ENCODE results near the gene CEP250.
"Not testable (repeated sequence)": the region's sequence is repeated elsewhere in the genome, so short reads cannot be mapped to it uniquely, and the experiment has no call there.

The CEP250 gene

GRCh38 chr20:35446356-35447078 is 8.9 kb upstream of the CEP250 start:
- Mint-ChIP-seq H3K4me1 (ENCODE audit: low read depth) (peaks cover 4% of the 10 kb centered on the region), H3K9me3 (no peaks in the 10 kb centered on the region), H3K27ac (no peak overlapping the region), H3K27me3 (peaks cover 5% of the 10 kb centered on the region), H3K36me3 (ENCODE audit: low read depth) (no peaks in the 10 kb centered on the region), H3K4me3 (peak overlapping the region; percentile 84)

GRCh38 chr20:35447082-35447789 is 8.2 kb upstream of the CEP250 start:
- H3K9me3 Mint-ChIP-seq: no peaks in the 10 kb centered on the region
- H3K4me1 Mint-ChIP-seq (ENCODE audit: low read depth): peaks cover 4% of the 10 kb centered on the region
- H3K4me3 Mint-ChIP-seq: peak overlapping the region; percentile 84
- H3K36me3 Mint-ChIP-seq (ENCODE audit: low read depth): no peaks in the 10 kb centered on the region
- H3K27me3 Mint-ChIP-seq: peaks cover 5% of the 10 kb centered on the region
- peak overlapping the region; percentile 63 for H3K27ac Mint-ChIP-seq

GRCh38 chr20:35448788-35449373 is 6.5 kb upstream of the CEP250 start:
- peaks cover 5% of the 10 kb centered on the region for H3K27me3 Mint-ChIP-seq
- no peak overlapping the region for H3K4me3 Mint-ChIP-seq
- no peaks in the 10 kb centered on the region for H3K36me3 Mint-ChIP-seq (ENCODE audit: low read depth)
- peaks cover 13% of the 10 kb centered on the region for H3K4me1 Mint-ChIP-seq (ENCODE audit: low read depth)
- H3K27ac Mint-ChIP-seq: no peak overlapping the region
- H3K9me3 Mint-ChIP-seq: no peaks in the 10 kb centered on the region

GRCh38 chr20:35449855-35450254 is 5.5 kb upstream of the CEP250 start:
- not testable (repeated sequence) for H3K4me3 Mint-ChIP-seq; H3K27ac Mint-ChIP-seq; H3K36me3 Mint-ChIP-seq (ENCODE audit: low read depth); H3K27me3 Mint-ChIP-seq; H3K9me3 Mint-ChIP-seq
- H3K4me1 Mint-ChIP-seq (ENCODE audit: low read depth): peaks cover 17% of the 10 kb centered on the region

GRCh38 chr20:35451295-35451694 is 4.1 kb upstream of the CEP250 start:
- H3K4me3 Mint-ChIP-seq: no peak overlapping the region
- no peaks in the 10 kb centered on the region for H3K9me3 Mint-ChIP-seq
- H3K27me3 Mint-ChIP-seq: no peaks in the 10 kb centered on the region
- peaks cover 25% of the 10 kb centered on the region for H3K4me1 Mint-ChIP-seq (ENCODE audit: low read depth)
- H3K27ac Mint-ChIP-seq: no peak overlapping the region
- H3K36me3 Mint-ChIP-seq (ENCODE audit: low read depth): no peaks in the 10 kb centered on the region

- no peaks in the 10 kb centered on the region for H3K9me3 Mint-ChIP-seq
- no peaks in the 10 kb centered on the region for H3K36me3 Mint-ChIP-seq (ENCODE audit: low read depth)
- peak overlapping the region; percentile 91 for H3K4me3 Mint-ChIP-seq
- H3K27me3 Mint-ChIP-seq: no peaks in the 10 kb centered on the region
- H3K4me1 Mint-ChIP-seq (ENCODE audit: low read depth): peaks cover 29% of the 10 kb centered on the region
- peak overlapping the region; percentile 98 for H3K27ac Mint-ChIP-seq
These were observed 1.8 kb upstream of the CEP250 start for GRCh38 chr20:35453647-35454046.

GRCh38 chr20:35456700-35457099 is 1.3 kb downstream of the CEP250 start:
- H3K27me3 Mint-ChIP-seq; H3K36me3 Mint-ChIP-seq (ENCODE audit: low read depth); H3K9me3 Mint-ChIP-seq; H3K27ac Mint-ChIP-seq: not testable (repeated sequence)
- Mint-ChIP-seq H3K4me1 (ENCODE audit: low read depth) (peaks cover 29% of the 10 kb centered on the region), H3K4me3 (peak overlapping the region; percentile 91)

- not testable (repeated sequence) for H3K9me3 Mint-ChIP-seq
- H3K4me1 Mint-ChIP-seq (ENCODE audit: low read depth): peaks cover 33% of the 10 kb centered on the region
These were observed 2.1 kb downstream of the CEP250 start for GRCh38 chr20:35457539-35457938.

GRCh38 chr20:35458388-35458787 is 3.0 kb downstream of the CEP250 start:
- peaks cover 11% of the 10 kb centered on the region for H3K36me3 Mint-ChIP-seq (ENCODE audit: low read depth)
- H3K4me3 Mint-ChIP-seq: no peak overlapping the region
- no peak overlapping the region for H3K27ac Mint-ChIP-seq
- peaks cover 30% of the 10 kb centered on the region for H3K4me1 Mint-ChIP-seq (ENCODE audit: low read depth)
- H3K9me3 Mint-ChIP-seq: no peaks in the 10 kb centered on the region
- no peaks in the 10 kb centered on the region for H3K27me3 Mint-ChIP-seq

More at GRCh38 chr20:35457539-35457938, 2.1 kb downstream of the CEP250 start:
- not testable (repeated sequence) for H3K27me3 Mint-ChIP-seq, H3K4me3 Mint-ChIP-seq, H3K27ac Mint-ChIP-seq
- H3K36me3 Mint-ChIP-seq (ENCODE audit: low read depth): peaks cover 11% of the 10 kb centered on the region

GRCh38 chr20:35461620-35462019 is 6.2 kb downstream of the CEP250 start:
- peaks cover 12% of the 10 kb centered on the region for H3K4me1 Mint-ChIP-seq (ENCODE audit: low read depth)
- peaks cover 25% of the 10 kb centered on the region for H3K36me3 Mint-ChIP-seq (ENCODE audit: low read depth)
- H3K27me3 Mint-ChIP-seq: no peaks in the 10 kb centered on the region
- H3K27ac Mint-ChIP-seq: no peak overlapping the region
- H3K4me3 Mint-ChIP-seq: no peak overlapping the region
- no peaks in the 10 kb centered on the region for H3K9me3 Mint-ChIP-seq

- no peak overlapping the region for H3K27ac Mint-ChIP-seq
- no peaks in the 10 kb centered on the region for H3K27me3 Mint-ChIP-seq
These were observed 7.0 kb downstream of the CEP250 start for GRCh38 chr20:35462351-35462750.

GRCh38 chr20:35463455-35464300 is 8.3 kb downstream of the CEP250 start:
- H3K27me3 Mint-ChIP-seq: no peaks in the 10 kb centered on the region
- H3K27ac Mint-ChIP-seq: no peak overlapping the region
- H3K9me3 Mint-ChIP-seq: no peaks in the 10 kb centered on the region
- H3K4me1 Mint-ChIP-seq (ENCODE audit: low read depth): peaks cover 8% of the 10 kb centered on the region
- H3K4me3 Mint-ChIP-seq: no peak overlapping the region
- peaks cover 27% of the 10 kb centered on the region for H3K36me3 Mint-ChIP-seq (ENCODE audit: low read depth)

More at GRCh38 chr20:35462351-35462750, 7.0 kb downstream of the CEP250 start:
- peaks cover 12% of the 10 kb centered on the region for H3K4me1 Mint-ChIP-seq (ENCODE audit: low read depth)
- H3K9me3 Mint-ChIP-seq: no peaks in the 10 kb centered on the region
- H3K36me3 Mint-ChIP-seq (ENCODE audit: low read depth): peaks cover 27% of the 10 kb centered on the region
- no peak overlapping the region for H3K4me3 Mint-ChIP-seq

- H3K4me3 Mint-ChIP-seq: no peak overlapping the region
- H3K27ac Mint-ChIP-seq: no peak overlapping the region
- peaks cover 8% of the 10 kb centered on the region for H3K4me1 Mint-ChIP-seq (ENCODE audit: low read depth)
- no peaks in the 10 kb centered on the region for H3K27me3 Mint-ChIP-seq
- no peaks in the 10 kb centered on the region for H3K9me3 Mint-ChIP-seq
- peaks cover 23% of the 10 kb centered on the region for H3K36me3 Mint-ChIP-seq (ENCODE audit: low read depth)
These were observed 10.6 kb downstream of the CEP250 start for GRCh38 chr20:35465976-35466375.

- Mint-ChIP-seq H3K27me3 (no peaks in the 10 kb centered on the region), H3K4me3 (no peak overlapping the region), H3K27ac (no peak overlapping the region), H3K36me3 (ENCODE audit: low read depth) (peaks cover 23% of the 10 kb centered on the region), H3K4me1 (ENCODE audit: low read depth) (peaks cover 8% of the 10 kb centered on the region), H3K9me3 (no peaks in the 10 kb centered on the region)
These were observed 11.5 kb downstream of the CEP250 start for GRCh38 chr20:35466856-35467255.
